GM23338 (cell line): Measurements from ENCODE around the gene PIK3IP1. TPM values are rescaled to one million over a fixed set of nuclear protein-coding genes. Genes with fewer than 3 reads are reported as not detected.

Source experiments
- ATAC-seq: fragments of 200-7000 bp; cut with Tn5 transposase; 3 replicates; pipeline ENCODE4 v1.9.1; 2020
- DNase-seq: peaks from one replicate; pipeline ENCODE4 v3.0.0-alpha.2; 2015; ENCODE audit warnings: low spot score
- H2AFZ ChIP-seq: fragments of 200-600 bp; sonication (generic); 2 replicates; pipeline ENCODE4 v1.8.0; 2016; ENCODE audit warnings: antibody characterized with exemption, mild to moderate bottlenecking, moderate library complexity
- H3F3A ChIP-seq: fragments of 200-600 bp; sonication (generic); replicated peaks from 2 replicates; pipeline ENCODE4 v1.8.0; 2017; ENCODE audit warnings: antibody characterized with exemption, mixed run types, low read depth
- H3K27ac ChIP-seq: fragments of 200-600 bp; sonication (generic); 2 replicates; pipeline ENCODE4 v1.6.1; 2016; ENCODE audit warnings: low read depth
- H3K27me3 ChIP-seq: fragments of 200-600 bp; sonication (generic); 2 replicates; pipeline ENCODE4 v1.8.0; 2016; ENCODE audit warnings: mild to moderate bottlenecking, mixed run types, moderate library complexity; ENCODE audit not compliant: insufficient read depth
- H3K36me3 ChIP-seq: fragments of 200-600 bp; sonication (generic); 2 replicates; pipeline ENCODE4 v1.8.0; 2016; ENCODE audit warnings: mild to moderate bottlenecking; ENCODE audit not compliant: insufficient read depth
- H3K4me1 ChIP-seq: fragments of 200-600 bp; sonication (generic); 2 replicates; pipeline ENCODE4 v1.8.0; 2016; ENCODE audit warnings: mild to moderate bottlenecking, moderate library complexity; ENCODE audit not compliant: insufficient read depth
- H3K4me2 ChIP-seq: fragments of 200-600 bp; sonication (generic); 2 replicates; pipeline ENCODE4 v1.7.1; 2017; ENCODE audit warnings: mixed run types
- H3K4me3 ChIP-seq: fragments of 200-600 bp; sonication (generic); 2 replicates; pipeline ENCODE4 v1.6.1; 2016; ENCODE audit warnings: mixed run types
- H3K79me2 ChIP-seq: fragments of 200-600 bp; sonication (generic); replicated peaks from 2 replicates; pipeline ENCODE4 v1.8.0; 2017; ENCODE audit warnings: mild to moderate bottlenecking; ENCODE audit not compliant: insufficient read depth
- H3K9me2 ChIP-seq: fragments of 200-600 bp; sonication (generic); 2 replicates; pipeline ENCODE4 v1.8.0; 2017; ENCODE audit not compliant: insufficient read depth
- H4K20me1 ChIP-seq: fragments of 200-600 bp; sonication (generic); replicated peaks from 2 replicates; pipeline ENCODE4 v1.8.0; 2017; ENCODE audit warnings: mild to moderate bottlenecking; ENCODE audit not compliant: insufficient read depth
- H3K27ac Mint-ChIP-seq: 2 replicates; pipeline ENCODE4 v1.8.0; 2020; ENCODE audit warnings: inconsistent platforms, mild to moderate bottlenecking, moderate library complexity, mixed read lengths
- H3K27me3 Mint-ChIP-seq: 3 replicates; pipeline ENCODE4 v1.8.0; 2022; ENCODE audit warnings: low read depth, mild to moderate bottlenecking, moderate library complexity, mixed read lengths, inconsistent platforms; ENCODE audit not compliant: insufficient read depth, poor library complexity
- H3K36me3 Mint-ChIP-seq: 3 replicates; pipeline ENCODE4 v1.8.0; 2021; ENCODE audit warnings: low read depth, mild to moderate bottlenecking, inconsistent platforms, moderate library complexity, mixed read lengths
- H3K4me1 Mint-ChIP-seq: 3 replicates; pipeline ENCODE4 v1.8.0; 2020; ENCODE audit warnings: mild to moderate bottlenecking, inconsistent platforms, mixed read lengths
- H3K4me3 Mint-ChIP-seq: 3 replicates; pipeline ENCODE4 v1.8.0; 2021; ENCODE audit warnings: moderate library complexity, mild to moderate bottlenecking, inconsistent platforms, mixed read lengths
- H3K9me3 Mint-ChIP-seq: 3 replicates; pipeline ENCODE4 v1.8.0; 2020; ENCODE audit warnings: moderate library complexity, mild to moderate bottlenecking, inconsistent platforms, mixed read lengths
- CTCF ChIP-seq, 2 experiments: fragments of 200-600 bp in 1 of 2; sonication (generic) in 1 of 2; conservative IDR thresholded peaks; 2 replicates each; pipeline versions ENCODE4 v1.5.1 to v1.6.1; 2016 to 2017; ENCODE audit warnings: antibody characterized with exemption in 2 of 2, low read depth in 2 of 2, mild to moderate bottlenecking in 2 of 2, moderate library complexity in 1 of 2
- EZH2phosphoT487 ChIP-seq: fragments of 200-600 bp; sonication (generic); IDR thresholded peaks from one replicate; pipeline ENCODE4 v1.8.1; 2018; ENCODE audit warnings: antibody characterized with exemption; ENCODE audit not compliant: unreplicated experiment
- JUNB ChIP-seq: IDR thresholded peaks from one replicate; pipeline ENCODE4 v1.6.1; 2016; ENCODE audit warnings: antibody characterized with exemption; ENCODE audit not compliant: unreplicated experiment
- POLR2AphosphoS5 ChIP-seq: IDR thresholded peaks from 2 replicates; pipeline ENCODE4 v1.6.1; 2016; ENCODE audit warnings: antibody characterized with exemption, low read depth
- REST ChIP-seq: IDR thresholded peaks from one replicate; pipeline ENCODE4 v1.6.1; 2018; ENCODE audit warnings: antibody characterized with exemption; ENCODE audit not compliant: unreplicated experiment
- STAT1 ChIP-seq: IDR thresholded peaks from one replicate; pipeline ENCODE4 v1.6.1; 2016; ENCODE audit warnings: antibody characterized with exemption; ENCODE audit not compliant: unreplicated experiment
- ZNF114 ChIP-seq: fragments of 250-450 bp; sonication (Bioruptor Pico); IDR thresholded peaks from 2 replicates; pipeline ENCODE4 v1.5.0; 2020; ENCODE audit warnings: mild to moderate bottlenecking, moderate library complexity
- ZNF331 ChIP-seq: fragments of 250-450 bp; sonication (Bioruptor Pico); IDR thresholded peaks from 2 replicates; pipeline ENCODE4 v1.5.0; 2020; ENCODE audit warnings: low read depth, mild to moderate bottlenecking, moderate library complexity
- polyA plus RNA-seq: library from polyadenylated mRNA; unstranded; fragments of >200 nt; fragmentation: Nextera tagmentation; extraction: Ambion mirVana; gene quantifications from 2 replicates; pipeline ENCODE4 v1.2.1, GENCODE V29; 2016
- total RNA-seq: library from RNA; depleted of rRNA; stranded (reverse); fragments of >200 nt; shearing (Covaris generic); gene quantifications from 2 replicates; pipeline ENCODE4 v1.2.3, GENCODE V29; 2014

PIK3IP1 gene
- total and polyA plus RNA-seq, 2 experiments from 2014 or later, result 1.1 to 2.2 TPM

DNA sequence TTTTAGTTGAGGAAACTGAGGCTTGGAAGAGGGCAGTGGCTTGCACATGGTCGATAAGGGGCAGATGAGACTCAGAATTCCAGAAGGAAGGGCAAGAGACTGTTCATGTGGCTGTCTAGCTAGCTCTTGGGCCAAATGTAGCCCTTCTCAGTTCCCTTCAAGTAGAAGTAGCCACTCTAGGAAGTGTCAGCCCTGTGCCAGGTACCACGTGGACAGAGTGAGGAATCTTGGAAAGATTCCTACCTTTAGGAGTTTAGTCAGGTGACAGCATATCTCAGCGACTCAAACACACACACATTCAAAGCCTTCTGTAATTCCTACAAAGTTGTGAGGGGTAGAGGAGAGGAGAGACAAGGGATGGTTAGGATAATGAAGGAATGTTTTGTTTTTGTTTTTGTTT is 18.3 kb downstream of the PIK3IP1 start:
- Histone ChIP-seq H3K9me2 (no peaks in the 10 kb centered on the region), H2AFZ (no peak overlapping the region), H3K4me3 (no peak overlapping the region), H3K36me3 (peaks cover 23% of the 10 kb centered on the region), H3F3A (0 out of 2 replicates have a peak, but pooled peaks cover 3% of the 10 kb centered on the region), H4K20me1 (no peaks in the 10 kb centered on the region), H3K27me3 (no peaks in the 10 kb centered on the region), H3K4me1 (peaks cover 6% of the 10 kb centered on the region; the same call in 1 of the 2 replicates), H3K27ac (no peak overlapping the region), H3K4me2 (no peak overlapping the region), H3K79me2 (no peaks in the 10 kb centered on the region)
- TF ChIP-seq EZH2phosphoT487 (no peak), ZNF331 (CRISPR knock-in tag) (no peak)
- H3K36me3 Mint-ChIP-seq, result peaks cover 65% of the 10 kb centered on the region
- no peak overlapping the region for H3K27ac Mint-ChIP-seq
- DNase-seq (no peak), ATAC-seq (no peak)
- H3K27me3 Mint-ChIP-seq, result no peaks in the 10 kb centered on the region
- no peaks in the 10 kb centered on the region for H3K9me3 Mint-ChIP-seq
- H3K4me1 Mint-ChIP-seq, result peaks cover 17% of the 10 kb centered on the region
- H3K4me3 Mint-ChIP-seq, result no peak overlapping the region

- H3F3A ChIP-seq, result 0 out of 2 replicates have a peak, but pooled peaks cover 3% of the 10 kb centered on the region
- H3K4me2 ChIP-seq, result no peak overlapping the region
- peaks cover 17% of the 10 kb centered on the region for H3K4me1 Mint-ChIP-seq
- no peaks in the 10 kb centered on the region for H3K79me2 ChIP-seq
- peak overlapping the region; percentile 56; the same call in 1 of the 2 replicates for H3K27ac ChIP-seq
- peaks cover 6% of the 10 kb centered on the region; the same call in 1 of the 2 replicates for H3K4me1 ChIP-seq
- H3K27ac Mint-ChIP-seq, result peak overlapping the region; percentile 59; the same call in 1 of the 2 replicates
- no peaks in the 10 kb centered on the region for H3K9me2 ChIP-seq
- H3K27me3 ChIP-seq, result no peaks in the 10 kb centered on the region
- H3K4me3 ChIP-seq, result no peak overlapping the region
- DNase-seq, result peak; percentile 91
- H3K36me3 Mint-ChIP-seq, result peaks cover 74% of the 10 kb centered on the region
- H3K9me3 Mint-ChIP-seq, result no peaks in the 10 kb centered on the region
- H4K20me1 ChIP-seq, result no peaks in the 10 kb centered on the region
- H2AFZ ChIP-seq, result no peak overlapping the region
- ATAC-seq, result peak; percentile 75
- H3K4me3 Mint-ChIP-seq, result no peak overlapping the region
- TF ChIP-seq CTCF (conservative IDR thresholded peaks at IDR 0.05; ENCODE audit: low read depth in 2 of 2) (peak; percentile 84 to 89), JUNB (no peak)
- H3K27me3 Mint-ChIP-seq, result no peaks in the 10 kb centered on the region
- peaks cover 23% of the 10 kb centered on the region for H3K36me3 ChIP-seq
Measured at GRCh38 chr22:31272522-31273446, 19.5 kb downstream of the PIK3IP1 start.

- H3K4me3 Mint-ChIP-seq, result no peak overlapping the region
- TF ChIP-seq STAT1, result no peak
- no peak for TF ChIP-seq POLR2AphosphoS5
- no peak for TF ChIP-seq REST
- no peak for TF ChIP-seq ZNF114 (CRISPR knock-in tag)
- TF ChIP-seq EZH2phosphoT487, result no peak
- TF ChIP-seq JUNB, result no peak
Measured at GRCh38 chr22:31271485-31271884, 20.8 kb downstream of the PIK3IP1 start.

More at GRCh38 chr22:31271485-31271884, 20.8 kb downstream of the PIK3IP1 start:
- Mint-ChIP-seq H3K36me3 (peaks cover 76% of the 10 kb centered on the region), H3K4me1 (peaks cover 17% of the 10 kb centered on the region), H3K9me3 (no peaks in the 10 kb centered on the region), H3K27me3 (no peaks in the 10 kb centered on the region), H3K27ac (peak overlapping the region; percentile 68; the same call in 1 of the 2 replicates)
- Histone ChIP-seq H2AFZ (no peak overlapping the region), H3K27ac (0 out of 2 replicates have a peak overlapping the region, but pooled peaks have one; percentile 9), H3K4me2 (no peak overlapping the region), H3K9me2 (no peaks in the 10 kb centered on the region), H3K4me3 (no peak overlapping the region), H3K4me1 (peaks cover 6% of the 10 kb centered on the region; the same call in 1 of the 2 replicates), H3K79me2 (no peaks in the 10 kb centered on the region), H3F3A (0 out of 2 replicates have a peak, but pooled peaks cover 3% of the 10 kb centered on the region), H4K20me1 (no peaks in the 10 kb centered on the region), H3K36me3 (peaks cover 19% of the 10 kb centered on the region), H3K27me3 (no peaks in the 10 kb centered on the region)
- no peak for DNase-seq
- no peak for ATAC-seq
